Transverse colon (tissue), 4 donors: ENCODE results near the gene MYOM3. TPM values are rescaled to one million over a fixed set of nuclear protein-coding genes. Genes with fewer than 3 reads are reported as not detected.

Experiments used
- DNase-seq: peaks from one replicate; pipeline ENCODE4 v3.0.0-alpha.2; 2019
- H3K27ac ChIP-seq, 4 donors: fragments of 200-600 bp; sonication (generic); 2 replicates each; pipeline ENCODE4 v1.5.1; 2016 to 2018; ENCODE audit warnings: inconsistent platforms in 4 of 4
- H3K27me3 ChIP-seq: fragments of 200-600 bp; sonication (generic); 2 replicates; pipeline ENCODE4 v1.5.1; 2017; ENCODE audit warnings: inconsistent platforms
- H3K36me3 ChIP-seq, 4 donors: fragments of 200-600 bp; sonication (generic); 2 replicates each; pipeline ENCODE4 v1.5.1; 2017 to 2019; ENCODE audit warnings: inconsistent platforms in 4 of 4
- H3K4me1 ChIP-seq, 4 donors: fragments of 200-600 bp; sonication (generic); 2 replicates each; pipeline ENCODE4 v1.5.1; 2017 to 2020; ENCODE audit warnings: inconsistent platforms in 4 of 4
- H3K4me3 ChIP-seq, 4 donors: fragments of 200-600 bp; sonication (generic); 1 replicate in 1 of 4; 2 replicates in 3 of 4; pipeline versions ENCODE4 v1.5.1 to v1.6.1; 2017 to 2019; ENCODE audit warnings: inconsistent platforms in 4 of 4
- H3K9me3 ChIP-seq, 2 donors: fragments of 200-600 bp; sonication (generic); 2 replicates each; pipeline ENCODE4 v1.5.1; 2017 to 2019; ENCODE audit warnings: inconsistent platforms in 2 of 2
- EP300 ChIP-seq: sonication (generic); formaldehyde crosslinking; IDR thresholded peaks from one replicate; pipeline ENCODE4 v1.6.1; 2017; ENCODE audit warnings: antibody characterized with exemption, low read depth
- POLR2A ChIP-seq: fragments of 450-650 bp; IDR thresholded peaks from one replicate; pipeline ENCODE4 v1.6.1; 2016; ENCODE audit warnings: antibody characterized with exemption, mild to moderate bottlenecking, moderate library complexity
- POLR2AphosphoS5 ChIP-seq, 3 donors: sonication (generic); formaldehyde crosslinking; IDR thresholded peaks; one replicate each; pipeline ENCODE4 v1.6.1; 2016; ENCODE audit warnings: antibody characterized with exemption in 3 of 3
- WGBS, 2 donors: methylation state at CpG; one replicate each; pipeline ENCODE4 v1.1.5; 2018; ENCODE audit warnings: low coverage in 1 of 2; 5-methylcytosine and 5-hydroxymethylcytosine counted together
- in situ Hi-C, 4 donors: fragments of 200-750 bp; cut with MboI; loops; one replicate each; pipeline versions ENCODE4 v1.15.0 to v1.15.1; 2017; ENCODE audit warnings: low sequenced_read_pairs in 3 of 4, low pct_ligation_motif_present in 1 of 4, low pct_unique_long_range_greater_than_20kb in 1 of 4
- intact Hi-C: fragments of 100-400 bp; cut with DNase I; formaldehyde crosslinking; loops from one replicate; pipeline ENCODE4 v1.15.1; 2023; ENCODE audit warnings: low total_unique reads
- total RNA-seq, 4 donors: library from RNA; depleted of rRNA; stranded (reverse); fragments of >200 nt; gene quantifications; one replicate each; pipeline ENCODE4 v1.1.0, GENCODE V29; 2016
- TF ChIP-seq, protein P1 (sequence below), 5 experiments: fragments of 200-600 bp in 3 of 5; fragments of 450-650 bp in 2 of 5; sonication (generic) in 3 of 5; IDR thresholded peaks; 1 replicate in 2 of 5; 2 replicates in 3 of 5; pipeline ENCODE4 v1.5.1; 2016 to 2017; ENCODE audit warnings: antibody characterized with exemption in 5 of 5, inconsistent platforms in 3 of 5, mild to moderate bottlenecking in 2 of 5, moderate library complexity in 1 of 5

MYOM3 gene
- total RNA-seq, 4 donors from 2014 or later, result 0.60 to 7.5 (median 3.0) TPM

DNA sequence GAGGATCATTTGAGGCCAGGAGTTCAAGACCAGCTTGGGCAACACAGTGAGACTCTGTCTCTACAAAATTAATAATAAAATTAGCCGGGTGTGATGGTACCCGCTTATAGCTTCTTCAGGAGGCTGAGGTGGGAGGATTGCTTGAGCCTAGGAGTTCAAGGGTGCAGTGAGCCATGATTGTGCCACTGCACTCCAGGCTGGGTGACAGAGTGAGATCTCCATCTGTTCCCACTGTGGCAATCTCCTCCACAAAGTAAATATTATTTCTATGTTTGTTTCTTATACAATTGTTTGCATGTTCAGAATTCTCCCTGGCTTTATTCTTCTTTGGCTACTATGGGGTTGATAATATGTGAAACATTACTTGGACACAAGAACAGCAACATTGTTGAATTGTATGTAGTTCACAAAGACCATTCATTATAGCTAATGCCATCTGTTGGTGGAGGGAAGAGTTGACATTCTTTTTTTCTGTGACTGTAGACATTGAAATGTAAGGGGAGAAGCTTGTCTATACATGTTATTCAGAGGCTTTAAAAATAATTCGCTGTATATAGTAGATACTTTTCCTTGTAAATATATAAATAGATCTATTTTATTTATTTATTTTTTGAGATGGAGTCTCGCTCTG is 84.0 kb downstream of the MYOM3 start:
- in situ Hi-C loops, result no loop called here
- H3K27ac ChIP-seq, result no peak overlapping the region
- no peak for DNase-seq
- intact Hi-C loops, result no loop called here
- TF ChIP-seq EP300 (no peak), POLR2AphosphoS5 (IDR thresholded peaks at IDR 0.05) (peak in 1 of 3 donors; percentile 19), POLR2A (no peak)
- TF ChIP-seq, protein P1, sequence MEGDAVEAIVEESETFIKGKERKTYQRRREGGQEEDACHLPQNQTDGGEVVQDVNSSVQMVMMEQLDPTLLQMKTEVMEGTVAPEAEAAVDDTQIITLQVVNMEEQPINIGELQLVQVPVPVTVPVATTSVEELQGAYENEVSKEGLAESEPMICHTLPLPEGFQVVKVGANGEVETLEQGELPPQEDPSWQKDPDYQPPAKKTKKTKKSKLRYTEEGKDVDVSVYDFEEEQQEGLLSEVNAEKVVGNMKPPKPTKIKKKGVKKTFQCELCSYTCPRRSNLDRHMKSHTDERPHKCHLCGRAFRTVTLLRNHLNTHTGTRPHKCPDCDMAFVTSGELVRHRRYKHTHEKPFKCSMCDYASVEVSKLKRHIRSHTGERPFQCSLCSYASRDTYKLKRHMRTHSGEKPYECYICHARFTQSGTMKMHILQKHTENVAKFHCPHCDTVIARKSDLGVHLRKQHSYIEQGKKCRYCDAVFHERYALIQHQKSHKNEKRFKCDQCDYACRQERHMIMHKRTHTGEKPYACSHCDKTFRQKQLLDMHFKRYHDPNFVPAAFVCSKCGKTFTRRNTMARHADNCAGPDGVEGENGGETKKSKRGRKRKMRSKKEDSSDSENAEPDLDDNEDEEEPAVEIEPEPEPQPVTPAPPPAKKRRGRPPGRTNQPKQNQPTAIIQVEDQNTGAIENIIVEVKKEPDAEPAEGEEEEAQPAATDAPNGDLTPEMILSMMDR (IDR thresholded peaks at IDR 0.05), result peak; percentile 51 to 76 (median 59)
- H3K36me3 ChIP-seq, result no peaks in the 10 kb centered on the region
- no peaks in the 10 kb centered on the region for H3K27me3 ChIP-seq
- WGBS, 2 donors, result 25 to 76% methylated on average over 1 to 4 of the region's 4 CpGs
- no peak overlapping the region for H3K4me3 ChIP-seq
- peaks cover 2 to 13% (median 6%) of the 10 kb centered on the region in 4 donors for H3K4me1 ChIP-seq
- H3K9me3 ChIP-seq, result no peaks in the 10 kb centered on the region

DNA sequence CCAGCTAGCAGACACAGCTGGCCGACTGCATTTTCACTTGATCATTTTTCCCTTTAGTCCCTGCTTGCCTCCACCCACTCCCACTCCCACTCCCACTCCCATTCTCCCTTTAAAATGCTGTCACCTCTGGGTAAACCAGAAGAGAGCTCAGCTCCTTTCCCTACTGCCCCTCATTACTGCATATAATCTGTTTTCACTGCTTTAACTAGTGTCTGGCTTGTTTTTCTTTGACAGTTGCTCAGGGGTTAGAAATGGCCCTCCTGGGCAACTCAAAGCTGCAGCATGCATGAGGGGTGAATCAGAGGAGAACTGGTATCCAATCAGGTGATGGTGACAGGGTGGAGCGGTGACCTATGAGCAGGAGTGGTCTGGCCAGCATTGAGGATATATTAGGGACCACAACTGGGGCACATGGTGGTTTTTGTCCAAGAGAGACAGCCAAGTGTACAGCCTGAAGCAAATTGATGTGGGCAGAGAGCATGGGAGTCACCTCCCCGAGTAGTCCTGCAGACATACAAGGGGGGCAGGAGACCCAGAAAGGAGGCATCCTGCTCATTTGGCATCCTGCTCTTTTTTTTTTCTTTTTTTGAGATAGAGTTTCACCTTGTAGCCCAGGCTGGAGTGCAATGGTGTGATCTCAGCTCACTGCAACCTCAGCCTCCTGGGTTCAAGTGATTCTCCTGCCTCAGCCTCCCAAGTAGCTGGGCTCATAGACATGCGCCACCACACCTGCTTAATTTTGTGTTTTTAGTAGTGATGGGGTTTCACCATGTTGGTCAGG is 89.2 kb downstream of the MYOM3 start:
- 60 to 71% methylated on average over 2 to 4 of the region's 4 CpGs for WGBS, 2 donors
- H3K27me3 ChIP-seq, result no peaks in the 10 kb centered on the region
- H3K9me3 ChIP-seq, result no peaks in the 10 kb centered on the region
- peak overlapping the region; percentile 92 to 96 (median 93) for H3K27ac ChIP-seq
- H3K4me3 ChIP-seq, result no peak overlapping the region
- peak; percentile 37 for DNase-seq
- no peaks in the 10 kb centered on the region for H3K36me3 ChIP-seq
- in situ Hi-C loops (no loop called here), intact Hi-C loops (loop anchor here (5.0 kb wide), 2 partner anchors 40 to 65 kb away; partner anchors contain the start of genes PNRC2 and SRSF10)
- TF ChIP-seq EP300 (no peak), POLR2A (no peak), POLR2AphosphoS5 (IDR thresholded peaks at IDR 0.05) (no peak)
- TF ChIP-seq, protein P1 (IDR thresholded peaks at IDR 0.05), result no peak
- peaks cover 30 to 60% (median 54%) of the 10 kb centered on the region in 4 donors for H3K4me1 ChIP-seq

DNA sequence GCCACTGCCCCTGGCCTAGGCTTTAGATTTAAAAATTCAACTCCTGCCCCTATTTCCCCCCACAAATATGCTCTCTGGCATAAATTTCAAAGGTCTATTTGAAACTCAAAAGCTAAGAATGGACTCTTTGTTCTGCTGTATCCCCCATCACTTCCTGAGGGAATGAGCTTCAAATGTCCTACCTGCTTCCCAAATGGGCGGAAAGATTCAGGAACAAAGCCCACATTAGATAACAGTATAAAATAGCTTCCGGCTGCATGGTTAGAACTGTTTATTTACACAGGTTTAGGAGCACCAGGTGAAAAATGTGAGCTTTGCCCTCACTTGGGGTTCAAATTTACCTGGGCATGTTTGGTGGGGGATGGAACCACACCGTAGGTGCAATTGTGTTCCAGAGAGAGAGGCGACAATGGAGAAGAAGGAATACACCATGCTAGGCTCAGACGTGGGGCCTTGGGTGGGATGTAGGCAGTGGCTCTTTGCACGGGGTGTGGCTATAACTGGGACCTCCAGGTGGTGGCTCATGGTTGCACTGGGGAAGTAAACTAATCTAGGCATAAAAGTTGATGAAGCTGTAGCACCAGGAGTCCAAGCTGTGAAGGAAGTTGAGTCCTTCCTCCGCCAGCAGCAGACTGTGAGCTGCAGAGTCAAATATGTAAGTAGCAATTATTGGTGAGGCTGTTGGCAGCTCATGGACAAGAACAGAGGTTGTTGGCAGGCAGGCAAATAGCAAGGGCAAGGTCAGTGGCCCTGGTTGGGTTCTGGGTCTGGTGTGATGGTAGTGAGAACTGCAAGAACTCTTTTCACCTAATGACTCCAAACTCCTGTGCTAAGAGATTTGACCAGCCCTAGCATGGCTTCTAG is 90.3 kb downstream of the MYOM3 start:
- DNase-seq, result peak; percentile 46
- H3K27me3 ChIP-seq, result no peaks in the 10 kb centered on the region
- H3K36me3 ChIP-seq, result no peaks in the 10 kb centered on the region
- intact Hi-C loops (loop anchor here (5.0 kb wide), 2 partner anchors 39 to 64 kb away; partner anchors contain the start of genes PNRC2 and SRSF10), in situ Hi-C loops (no loop called here)
- 52 to 54% methylated on average over 6 to 7 of the region's 7 CpGs for WGBS, 2 donors
- H3K9me3 ChIP-seq, result no peaks in the 10 kb centered on the region
- TF ChIP-seq POLR2AphosphoS5 (IDR thresholded peaks at IDR 0.05) (peak in 1 of 3 donors; percentile 36), POLR2A (no peak)
- H3K4me1 ChIP-seq, result peaks cover 35 to 67% (median 62%) of the 10 kb centered on the region in 4 donors
- H3K4me3 ChIP-seq, result no peak overlapping the region
- peak overlapping the region; percentile 92 to 96 (median 93) for H3K27ac ChIP-seq

DNA sequence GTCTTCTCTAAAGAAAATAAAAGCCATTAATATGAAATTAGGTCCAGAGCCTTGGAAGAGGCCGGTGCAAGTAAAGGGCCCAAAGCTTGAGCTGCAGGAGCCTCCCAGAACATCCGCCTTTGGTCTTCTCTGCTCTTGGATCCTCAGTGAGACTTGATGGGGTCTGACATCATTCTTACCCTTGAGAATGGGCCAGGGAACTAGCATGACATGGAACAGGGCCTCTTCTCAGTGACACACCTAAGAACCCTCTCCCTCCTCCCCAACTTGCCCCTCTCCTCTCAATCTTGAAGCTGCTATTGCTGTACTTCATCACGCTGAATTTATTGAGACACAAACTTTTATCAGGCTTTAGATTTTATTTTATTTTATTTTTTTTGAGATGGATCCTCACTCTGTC is 91.5 kb downstream of the MYOM3 start:
- Histone ChIP-seq H3K27me3 (no peaks in the 10 kb centered on the region), H3K9me3 (no peaks in the 10 kb centered on the region), H3K36me3 (no peaks in the 10 kb centered on the region), H3K27ac (peak overlapping the region; percentile 92 to 96 (median 93)), H3K4me1 (peaks cover 43 to 79% (median 72%) of the 10 kb centered on the region in 4 donors), H3K4me3 (no peak overlapping the region)
- in situ Hi-C loops, result no loop called here
- WGBS, 2 donors, result 50 to 78% methylated on average over 1 to 3 of the region's 3 CpGs
- intact Hi-C loops, result loop anchor here (5.0 kb wide), 2 partner anchors 38 to 63 kb away; partner anchors contain the start of genes PNRC2 and SRSF10
- DNase-seq, result no peak
- TF ChIP-seq, protein P1 (IDR thresholded peaks at IDR 0.05), result no peak
- TF ChIP-seq EP300 (no peak), POLR2AphosphoS5 (IDR thresholded peaks at IDR 0.05) (no peak), POLR2A (no peak)
